Ramos (cell line): ENCODE results near the gene ADGRG1.

Experiments used
- in situ Hi-C: fragments of 300-500 bp; cut with MboI; formaldehyde crosslinking; loops from one replicate; pipeline ENCODE4 v1.14.3; 2022; ENCODE audit warnings: low sequenced_read_pairs; ENCODE audit not compliant: unreplicated experiment

The ADGRG1 gene

GRCh38 chr16:57633383-57634064 is 5.1 kb downstream of the ADGRG1 start:
- in situ Hi-C loops: no loop called here

- in situ Hi-C loops: no loop called here
These were observed 5.7 kb downstream of the ADGRG1 start for GRCh38 chr16:57634171-57634570.

- in situ Hi-C loops: no loop called here
These were observed 7.1 kb downstream of the ADGRG1 start for GRCh38 chr16:57635266-57636097.

- in situ Hi-C loops: no loop called here
These were observed 7.8 kb downstream of the ADGRG1 start for GRCh38 chr16:57636184-57636583.

- in situ Hi-C loops: no loop called here
These were observed 8.6 kb downstream of the ADGRG1 start for GRCh38 chr16:57637020-57637419.

- in situ Hi-C loops: no loop called here
These were observed 9.0 kb downstream of the ADGRG1 start for GRCh38 chr16:57637424-57637823.

- in situ Hi-C loops: no loop called here
These were observed 9.5 kb downstream of the ADGRG1 start for GRCh38 chr16:57637965-57638364.

GRCh38 chr16:57638381-57638780 is 10.0 kb downstream of the ADGRG1 start:
- in situ Hi-C loops: no loop called here

GRCh38 chr16:57639172-57639887 is 10.9 kb downstream of the ADGRG1 start:
- in situ Hi-C loops: no loop called here

- in situ Hi-C loops: no loop called here
These were observed 11.8 kb downstream of the ADGRG1 start for GRCh38 chr16:57640185-57640584.

GRCh38 chr16:57640612-57641011 is 12.2 kb downstream of the ADGRG1 start:
- in situ Hi-C loops: no loop called here

GRCh38 chr16:57642160-57643135 is 14.0 kb downstream of the ADGRG1 start:
- in situ Hi-C loops: no loop called here

- in situ Hi-C loops: no loop called here
These were observed 14.9 kb downstream of the ADGRG1 start for GRCh38 chr16:57643147-57643874.

GRCh38 chr16:57643910-57644309 is 15.5 kb downstream of the ADGRG1 start:
- in situ Hi-C loops: no loop called here

GRCh38 chr16:57644383-57645014 is 16.1 kb downstream of the ADGRG1 start:
- in situ Hi-C loops: no loop called here

GRCh38 chr16:57645169-57645568 is 16.7 kb downstream of the ADGRG1 start:
- in situ Hi-C loops: no loop called here

GRCh38 chr16:57645691-57646387 is 17.4 kb downstream of the ADGRG1 start:
- in situ Hi-C loops: no loop called here

- in situ Hi-C loops: no loop called here
These were observed 18.1 kb downstream of the ADGRG1 start for GRCh38 chr16:57646388-57647039.
